ENCODE measurements around the gene COL9A2. TPM values are rescaled to one million over a fixed set of nuclear protein-coding genes. Genes with fewer than 3 reads are reported as not detected.
"Not testable (repeated sequence)": the region's sequence is repeated elsewhere in the genome, so short reads cannot be mapped to it uniquely, and the experiment has no call there.

Gene COL9A2
- total RNA-seq, result 1 to 10 TPM in 1 of 2 donors, under 1 TPM in 1; 0.67 to 3.1 TPM
- long read RNA-seq, donor 1, partial matches to known transcripts, result 1 of 3 reads
- long read RNA-seq, donor 1, other reads (novel, unspliced or antisense), result 2 of 3 reads
- long read RNA-seq, donor 2, partial matches to known transcripts, result 0 of 1 reads
- long read RNA-seq, donor 2, other reads (novel, unspliced or antisense), result 1 of 1 reads

DNA sequence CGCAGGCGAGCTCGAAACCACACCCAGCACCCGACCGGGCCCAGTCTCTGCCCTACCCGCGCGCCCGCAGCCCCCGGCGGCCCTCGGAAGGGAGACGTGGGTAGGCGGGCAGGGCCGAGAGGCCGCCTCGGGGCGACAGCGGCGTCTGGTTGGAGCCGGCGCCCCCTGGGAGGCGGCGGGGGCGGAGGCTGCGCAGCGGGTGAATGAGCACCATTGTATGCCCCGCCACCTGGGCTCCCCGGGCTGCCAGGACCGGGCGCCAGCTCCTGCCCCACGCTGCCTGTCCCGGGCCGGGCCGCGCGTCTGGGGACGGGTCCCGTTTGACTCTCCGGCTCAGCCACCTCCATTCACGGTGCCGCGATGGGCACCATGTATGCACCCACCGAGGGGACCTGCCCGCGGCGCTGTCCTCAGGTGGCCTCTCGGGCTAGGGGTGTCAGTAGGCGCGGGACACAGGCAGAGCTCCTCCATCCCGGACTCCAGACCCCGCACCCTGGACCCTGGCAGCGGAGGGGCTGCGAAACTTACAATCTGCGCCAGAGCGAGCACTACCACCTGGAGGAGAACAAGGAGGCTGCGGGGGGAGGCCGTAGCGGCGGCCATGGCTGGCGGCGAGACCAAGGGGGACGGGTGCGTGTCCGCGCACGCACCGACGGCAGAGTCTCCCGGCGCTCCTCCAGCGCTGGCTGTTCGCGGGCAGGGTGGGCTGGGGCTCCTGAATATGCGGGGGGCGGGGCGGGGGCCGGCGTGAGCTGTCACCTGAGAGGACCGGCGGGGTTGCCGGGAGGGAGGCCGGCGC, at the start of gene COL9A2:
TSS of gene COL9A2 (minus strand) at position 692 of the 799 bp plus-strand sequence. CDS start at position 603, 89 bp downstream.
- intact Hi-C loops (cut with DNase I), result loop anchor here in 1 of 2 donors (5.0 kb wide), 1 partner anchor 154 kb away; the partner anchor contains the start of gene RLF
- DNase-seq (ENCODE audit: low spot score), result no peak

DNA sequence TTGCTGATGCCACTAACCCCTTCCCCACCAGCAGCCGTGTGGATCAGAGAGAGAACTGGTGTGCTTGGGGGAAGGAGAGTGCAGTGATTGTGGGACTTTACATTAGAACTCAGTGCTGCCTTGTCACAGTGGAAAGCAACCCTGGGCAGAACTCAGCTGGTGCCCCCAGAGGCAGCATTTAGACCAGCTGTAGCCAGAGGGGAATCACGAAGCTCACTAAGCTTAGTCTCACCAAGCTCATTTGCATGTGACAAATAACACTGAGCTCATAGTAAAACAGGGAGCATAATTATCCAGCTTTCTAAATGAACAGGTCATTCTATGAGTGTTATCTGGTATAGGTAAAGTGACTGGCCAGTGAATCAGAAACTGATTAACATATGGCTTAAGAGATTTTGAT, 46.6 kb upstream of the COL9A2 start:
- no peak for DNase-seq (ENCODE audit: low spot score)
- intact Hi-C loops (cut with DNase I), result no loop called here

DNA sequence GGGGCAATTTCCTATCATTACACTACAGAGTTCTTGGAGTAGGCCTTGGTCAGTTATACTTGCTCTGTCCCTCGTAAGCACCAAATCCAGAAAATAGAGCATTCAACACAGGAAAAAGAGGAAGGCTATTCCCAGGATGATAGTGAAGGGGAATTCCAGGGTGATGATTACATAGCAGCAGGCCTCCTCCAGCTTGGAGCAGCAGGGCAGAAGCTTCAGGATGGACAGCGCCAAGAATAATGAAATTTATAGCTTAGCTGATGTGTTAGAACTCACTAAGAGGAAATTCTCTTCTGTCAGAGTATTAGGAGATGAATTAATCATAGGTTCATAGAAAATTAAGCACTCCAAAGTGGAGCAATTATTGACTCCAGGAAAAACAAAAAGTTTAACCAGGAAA, 45.6 kb upstream of the COL9A2 start:
- intact Hi-C loops (cut with DNase I), result no loop called here
- no peak for DNase-seq (ENCODE audit: low spot score)

DNA sequence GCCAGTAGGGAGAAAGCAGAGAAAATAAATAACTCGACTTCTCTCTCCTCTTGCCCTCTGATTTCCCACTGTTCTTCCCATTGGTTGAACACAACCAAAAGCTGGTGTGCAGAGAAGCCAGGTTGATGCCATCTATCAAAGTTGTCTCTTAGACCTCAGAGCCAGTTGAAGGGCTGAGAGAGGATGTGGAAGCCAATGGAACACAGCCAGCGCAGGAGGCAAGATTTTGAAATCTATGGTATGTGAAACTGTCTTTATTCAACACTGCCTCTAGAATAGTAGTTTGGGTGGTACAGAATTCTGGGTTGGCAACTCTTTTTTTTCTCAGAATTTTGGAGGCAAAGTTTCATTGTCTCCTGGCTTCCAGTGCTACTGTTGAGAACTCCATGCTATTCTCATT, 45.1 kb upstream of the COL9A2 start:
- intact Hi-C loops (cut with DNase I), result no loop called here
- DNase-seq (ENCODE audit: low spot score), result no peak

DNA sequence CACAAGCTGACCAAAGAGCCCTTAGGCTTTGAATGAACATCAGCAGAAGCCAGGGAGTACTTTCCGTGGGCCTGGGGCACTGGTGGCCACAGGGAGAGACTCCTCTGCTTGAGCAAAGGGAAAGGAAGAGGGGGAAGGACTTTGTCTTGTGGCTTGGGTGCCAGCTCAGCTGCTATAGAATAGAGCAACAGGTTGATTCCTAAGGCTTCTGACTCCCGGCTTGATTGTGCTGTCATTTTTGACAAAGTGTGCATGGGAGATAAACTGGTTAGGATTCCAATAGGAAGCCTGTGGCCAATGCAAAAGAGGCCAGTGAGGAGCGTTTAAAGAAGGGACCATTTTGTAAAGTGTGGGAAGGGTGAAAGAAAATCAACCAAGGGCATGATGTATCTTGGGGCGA, 44.6 kb upstream of the COL9A2 start:
- intact Hi-C loops (cut with DNase I), result no loop called here
- DNase-seq (ENCODE audit: low spot score), result no peak

DNA sequence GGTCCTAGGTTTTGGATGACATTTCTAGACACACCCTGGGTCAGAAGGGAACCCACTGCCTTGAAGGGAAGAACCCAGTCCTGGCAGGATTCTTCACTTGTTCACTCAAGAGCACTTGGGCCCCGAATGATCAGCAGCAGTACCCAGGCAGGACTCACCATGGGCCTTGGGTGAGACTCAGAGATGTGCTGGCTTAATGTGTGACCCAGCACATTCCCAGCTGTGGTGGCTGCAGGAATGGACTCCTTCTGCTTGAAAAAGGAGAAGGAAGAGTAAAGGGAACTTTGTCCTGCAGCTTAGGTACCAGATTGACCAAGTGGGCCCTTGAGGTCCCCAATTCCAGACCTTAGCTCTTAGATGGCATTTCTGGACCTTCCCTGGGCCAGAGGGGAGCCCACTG, 44.1 kb upstream of the COL9A2 start:
- intact Hi-C loops (cut with DNase I), result no loop called here

DNA sequence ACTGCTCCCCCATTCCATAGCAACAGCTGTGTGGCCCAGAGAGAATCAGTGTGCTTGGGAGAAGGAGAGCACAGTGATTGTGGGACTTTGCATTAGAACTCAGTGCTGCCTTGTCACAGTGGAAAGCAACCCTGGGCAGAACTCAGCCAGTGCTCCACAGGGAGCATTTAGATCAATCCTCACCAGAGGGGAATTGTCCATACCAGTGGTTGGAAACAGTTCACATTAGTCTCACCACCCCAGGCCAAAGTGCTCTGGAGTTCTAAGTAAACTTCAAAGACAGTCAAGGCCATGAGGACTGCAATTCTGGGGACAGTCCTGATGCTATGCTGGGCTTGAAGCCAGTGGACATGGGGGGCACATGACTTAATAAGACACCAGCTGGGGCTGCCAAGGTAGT, 43.5 kb upstream of the COL9A2 start:
- intact Hi-C loops (cut with DNase I), result no loop called here

More for the DNA sequence above, 44.1 kb upstream of the COL9A2 start:
- no peak for DNase-seq (ENCODE audit: low spot score)

DNA sequence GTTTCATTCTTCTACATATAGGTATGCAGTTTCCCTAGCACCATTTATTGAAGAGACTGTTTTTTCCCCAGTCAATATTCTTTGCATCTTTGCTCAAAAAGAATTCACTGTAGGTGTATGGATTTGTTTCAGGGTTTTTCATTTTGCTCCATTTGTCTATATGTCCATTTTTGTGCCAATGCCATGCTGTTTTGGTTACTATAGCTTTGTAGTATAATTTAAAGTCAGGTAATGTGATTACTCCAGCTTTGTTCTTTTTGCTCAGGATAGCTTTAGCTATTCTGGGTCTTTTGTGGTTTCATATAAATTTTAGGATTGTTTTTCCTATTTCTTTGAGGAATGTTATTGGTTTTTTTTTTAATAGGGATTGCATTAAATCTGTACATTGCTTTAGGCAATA, 40.5 kb upstream of the COL9A2 start:
- intact Hi-C loops (cut with DNase I), result no loop called here

More for the DNA sequence above, 43.5 kb upstream of the COL9A2 start:
- DNase-seq (ENCODE audit: low spot score), result no peak

DNA sequence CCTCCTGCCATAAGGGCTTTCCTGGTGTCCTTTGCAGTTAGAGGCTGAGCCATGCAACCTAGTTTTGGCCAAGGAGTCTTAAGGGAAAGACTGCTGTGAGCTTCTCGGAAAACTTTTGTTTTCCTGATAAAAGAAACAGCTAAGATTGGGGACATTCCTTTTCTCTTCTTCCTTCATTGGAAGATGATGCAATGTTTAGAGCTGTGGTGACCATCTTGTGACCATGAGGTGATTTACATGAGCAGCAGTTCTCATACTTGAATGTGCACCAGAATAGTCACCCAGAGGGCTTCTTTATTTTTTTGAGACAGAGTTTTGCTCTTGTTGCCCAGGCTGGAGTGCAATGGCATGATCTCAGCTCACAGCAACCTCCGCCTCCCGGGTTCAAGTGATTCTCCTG, 36.0 kb upstream of the COL9A2 start:
- intact Hi-C loops (cut with DNase I), result no loop called here
- no peak for DNase-seq (ENCODE audit: low spot score)

More for the DNA sequence above, 40.5 kb upstream of the COL9A2 start:
- no peak for DNase-seq (ENCODE audit: low spot score)

DNA sequence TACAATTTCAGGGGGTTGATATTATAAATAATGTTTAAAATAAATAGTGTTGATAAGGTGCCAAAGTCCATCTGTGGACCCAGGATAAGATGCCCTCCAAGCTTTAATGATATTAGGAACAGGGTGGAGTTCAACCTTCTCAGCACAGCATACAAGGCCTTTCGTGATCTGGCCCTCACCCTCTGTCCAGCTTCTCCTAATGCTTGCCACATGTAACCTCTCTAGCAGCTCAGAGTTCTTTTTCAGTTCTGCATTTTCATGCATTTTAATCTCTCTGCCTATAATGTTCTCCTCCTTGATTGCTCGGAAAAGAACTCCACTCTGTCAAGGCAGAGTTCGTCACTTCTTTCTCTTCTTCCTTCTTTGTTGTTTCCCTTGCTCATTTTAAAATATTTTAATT, 35.0 kb upstream of the COL9A2 start:
- intact Hi-C loops (cut with DNase I), result no loop called here

DNA sequence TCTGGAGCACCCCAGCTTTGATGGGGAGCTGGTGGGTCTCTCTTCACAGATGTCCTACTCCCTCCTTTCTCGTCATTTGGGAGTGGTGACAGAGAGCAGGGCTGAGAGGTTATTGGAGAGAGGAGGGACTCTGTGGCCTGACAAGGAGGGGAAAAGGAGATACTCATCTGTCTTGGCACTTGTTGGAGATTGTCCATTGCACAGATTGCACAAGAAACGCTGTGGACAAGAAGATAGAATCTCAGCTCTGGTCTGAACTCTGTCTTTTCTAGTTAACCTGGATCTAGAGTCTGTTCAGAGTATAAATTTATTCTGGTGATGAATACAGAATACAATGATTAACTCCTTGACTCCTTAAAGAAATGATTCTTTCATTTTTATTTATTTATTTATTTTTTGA, 34.0 kb upstream of the COL9A2 start:
- intact Hi-C loops (cut with DNase I), result no loop called here
- no peak for DNase-seq (ENCODE audit: low spot score)

More for the DNA sequence above, 35.0 kb upstream of the COL9A2 start:
- no peak for DNase-seq (ENCODE audit: low spot score)

DNA sequence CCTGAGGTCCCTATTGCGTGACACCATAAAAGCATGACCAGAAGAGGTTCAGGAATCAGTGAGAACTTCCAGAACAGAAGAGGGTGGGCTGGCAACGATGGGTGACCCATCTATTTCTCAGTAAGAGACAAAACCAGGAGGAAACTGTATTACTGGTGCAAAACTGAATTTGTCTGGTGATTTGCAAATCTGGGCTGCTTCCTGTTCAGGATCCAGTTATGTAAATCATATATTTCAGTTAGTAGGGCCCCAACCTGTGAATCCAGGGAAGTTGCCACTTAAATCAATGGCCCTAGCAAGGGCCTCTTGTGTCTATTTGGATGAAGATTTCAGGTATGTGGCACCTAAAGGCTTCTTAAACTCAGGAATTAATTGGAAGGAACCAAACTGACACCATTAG, 33.3 kb upstream of the COL9A2 start:
- intact Hi-C loops (cut with DNase I), result no loop called here
- DNase-seq (ENCODE audit: low spot score), result no peak

DNA sequence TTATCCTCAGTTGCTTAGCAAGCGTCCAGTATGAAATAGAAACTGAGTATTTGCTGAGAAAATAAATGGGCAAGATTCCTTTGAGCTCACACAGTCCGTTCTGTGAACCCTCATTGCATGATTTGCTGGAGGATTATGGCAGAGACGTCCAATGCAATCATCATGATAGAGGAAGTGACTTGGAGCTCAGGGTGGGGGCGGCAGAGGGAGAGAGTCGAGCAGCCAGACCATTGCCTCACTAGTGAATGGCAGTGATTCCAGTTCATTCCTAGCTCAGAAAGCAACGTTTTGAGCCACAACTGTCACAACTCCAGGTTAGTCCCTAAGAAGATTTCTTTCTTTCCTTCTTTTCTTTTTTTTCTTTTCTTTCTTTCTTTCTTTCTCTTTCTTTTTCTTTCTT, 27.5 kb upstream of the COL9A2 start:
- intact Hi-C loops (cut with DNase I), result loop anchor here in 1 of 2 donors (10.0 kb wide), 1 partner anchor 60 kb away; no protein-coding TSS in a partner anchor
- peak; percentile 86 for DNase-seq (ENCODE audit: low spot score)

DNA sequence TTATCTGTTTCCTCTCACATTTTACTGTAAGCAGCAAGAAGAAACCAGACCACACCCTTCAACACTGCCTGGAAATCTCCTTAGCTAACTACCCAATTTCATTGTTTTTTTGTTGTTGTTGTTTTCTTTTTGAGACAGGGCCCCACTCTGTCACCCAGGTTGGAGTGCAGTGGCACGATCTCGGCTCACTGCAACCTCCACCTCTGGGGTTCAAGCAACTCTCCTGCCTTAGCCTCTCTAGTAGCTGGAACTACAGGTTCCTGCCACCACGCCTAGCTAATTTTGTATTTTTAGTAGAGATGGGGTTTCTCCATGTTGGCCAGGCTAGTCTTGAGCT, 25.3 kb upstream of the COL9A2 start:
- intact Hi-C loops (cut with DNase I), result loop anchor here in 1 of 2 donors (10.0 kb wide), 1 partner anchor 62 kb away; no protein-coding TSS in a partner anchor
- not testable (repeated sequence) for DNase-seq (ENCODE audit: low spot score)

DNA sequence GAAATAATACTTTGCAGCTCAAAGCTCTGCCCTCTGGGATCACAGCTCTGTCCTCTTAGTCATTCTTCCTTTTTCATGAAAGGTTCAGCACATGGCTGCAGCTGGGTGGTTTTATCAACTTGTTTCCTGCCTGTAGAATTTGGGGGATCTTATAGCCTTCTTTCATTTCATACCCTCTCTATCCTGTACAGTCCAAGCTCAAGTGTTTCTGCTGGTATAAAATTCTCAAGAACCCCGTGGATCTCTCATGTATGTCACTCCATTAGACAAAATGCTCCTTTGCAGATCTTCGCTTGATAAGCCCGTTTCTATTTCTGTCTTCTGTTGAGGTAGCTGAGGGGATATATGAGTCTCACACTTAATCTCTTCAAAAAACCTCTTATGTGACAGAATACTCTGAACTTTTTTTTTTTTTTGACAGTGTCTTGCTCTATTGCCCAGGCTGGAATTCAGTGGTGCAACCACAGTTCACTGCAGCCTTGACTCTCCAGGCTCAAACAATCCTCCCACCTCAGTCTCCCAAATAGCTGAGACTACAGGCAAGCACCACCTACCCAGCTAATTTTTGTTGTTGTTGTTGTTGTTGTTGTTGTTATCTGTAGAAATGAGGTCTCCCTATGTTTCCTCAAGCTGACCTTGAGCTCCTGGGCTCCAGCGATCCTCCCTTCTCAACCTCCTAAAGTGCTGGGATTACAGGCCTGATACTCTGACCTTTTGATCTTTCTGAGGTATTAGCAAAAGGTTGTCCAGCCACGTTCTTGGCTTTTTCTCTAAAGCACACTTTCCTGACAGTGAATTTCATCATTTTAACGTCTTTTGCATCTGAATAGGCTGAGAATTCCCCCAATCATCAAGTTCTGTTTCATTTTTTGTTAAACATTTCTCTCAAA, 24.6 kb upstream of the COL9A2 start:
- DNase-seq (ENCODE audit: low spot score), result no peak
- intact Hi-C loops (cut with DNase I), result loop anchor here in 1 of 2 donors (10.0 kb wide), 1 partner anchor 63 kb away; no protein-coding TSS in a partner anchor

DNA sequence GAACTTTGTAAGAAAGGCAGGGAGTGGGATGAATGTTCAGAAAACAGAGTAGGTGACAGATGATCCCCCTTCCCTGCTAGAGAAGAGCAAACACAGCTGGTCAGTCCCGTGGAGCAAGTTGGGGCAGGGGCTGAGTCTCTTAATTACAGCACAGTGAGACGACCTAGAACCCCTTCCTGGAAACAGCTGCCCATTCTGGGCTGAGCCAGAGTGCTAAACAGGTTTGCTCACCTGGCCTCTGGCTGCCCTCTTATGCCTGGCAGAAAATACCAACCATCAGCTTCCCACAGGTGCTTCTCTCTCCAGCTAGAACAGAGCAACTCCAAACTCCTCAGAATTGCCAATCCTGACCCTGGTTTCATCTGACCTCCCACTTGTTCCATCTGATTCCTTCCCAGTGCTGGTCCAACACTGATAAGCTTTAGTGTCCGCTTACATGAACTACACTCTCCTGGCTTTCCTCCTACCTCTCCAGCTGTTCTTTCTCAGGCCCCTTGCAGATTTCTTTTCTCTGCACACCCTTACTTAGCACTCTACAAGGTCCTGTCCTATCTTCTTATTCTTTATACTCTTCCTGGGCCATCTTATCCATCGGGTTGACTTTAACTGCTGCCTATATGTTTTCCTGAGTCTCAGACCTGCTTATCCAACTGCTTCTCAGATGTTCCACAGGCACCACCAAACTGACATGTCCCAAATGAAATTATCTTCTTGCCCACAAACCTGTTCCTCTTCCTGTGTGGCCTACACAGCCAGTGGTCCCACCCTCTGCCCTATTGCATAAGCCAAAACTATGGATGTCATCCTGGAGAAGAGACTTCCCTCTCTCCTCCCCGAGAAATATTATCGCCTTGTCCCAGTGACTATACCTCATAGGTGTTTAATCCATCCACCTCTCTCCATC, 22.6 kb upstream of the COL9A2 start:
- intact Hi-C loops (cut with DNase I), result loop anchor here (2.0 to 10.0 kb wide), 3 partner anchors 65 to 195 kb away; no protein-coding TSS in a partner anchor
- no peak for DNase-seq (ENCODE audit: low spot score)

DNA sequence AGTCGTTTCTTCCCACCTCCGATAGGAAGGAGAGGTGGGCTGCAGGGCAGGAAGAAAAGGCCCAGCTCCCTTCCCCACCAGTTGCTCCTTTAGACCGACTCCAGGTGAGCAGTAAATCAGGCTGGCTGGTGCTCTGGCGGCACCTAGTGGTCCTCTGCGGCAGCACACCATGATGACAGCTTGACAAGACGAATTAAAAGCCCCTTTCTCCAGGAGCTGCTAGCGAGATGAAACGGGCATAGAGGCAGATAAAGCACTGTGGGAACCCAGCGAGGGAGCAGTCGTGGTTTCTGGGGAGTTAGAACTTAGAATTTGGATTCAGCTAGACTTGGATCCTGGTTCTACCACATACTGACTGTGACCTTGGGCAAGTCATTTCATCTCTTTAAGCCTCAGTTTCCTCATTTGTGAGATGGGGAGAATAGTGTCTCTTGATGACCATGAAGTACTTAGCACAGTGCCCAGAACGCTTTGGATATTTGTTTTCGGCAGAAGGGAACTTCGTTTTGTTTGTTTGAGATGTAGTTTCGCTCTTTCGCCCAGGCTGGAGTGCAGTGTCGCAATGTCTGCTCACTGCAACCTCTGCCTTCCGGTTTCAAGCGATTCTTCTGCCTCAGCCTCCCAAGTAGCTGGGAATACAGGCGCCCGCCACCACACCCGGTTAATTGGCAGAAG, 21.8 kb upstream of the COL9A2 start:
- intact Hi-C loops (cut with DNase I), result loop anchor here (2.0 to 10.0 kb wide), 2 partner anchors 186 to 194 kb away; no protein-coding TSS in a partner anchor
- peak; percentile 92 for DNase-seq (ENCODE audit: low spot score)

DNA sequence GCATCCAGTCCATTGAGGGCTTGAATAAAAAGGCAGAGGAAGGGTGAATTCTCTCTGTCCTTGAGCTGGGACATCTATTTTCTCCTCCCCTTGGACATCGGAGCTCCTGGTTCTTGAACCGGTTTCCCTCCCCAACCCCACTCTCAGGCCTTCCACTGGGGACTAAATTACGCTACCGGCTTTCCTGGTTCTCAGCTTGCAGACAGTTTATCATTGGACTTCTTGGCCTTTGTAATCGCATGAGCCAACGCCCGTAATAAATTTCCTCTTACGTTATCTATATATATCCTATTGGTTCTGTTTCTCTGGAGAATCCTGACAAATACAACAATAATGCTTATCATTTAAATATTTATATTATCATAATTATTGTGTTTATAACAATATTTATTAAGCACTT, 20.4 kb upstream of the COL9A2 start:
- no peak for DNase-seq (ENCODE audit: low spot score)
- intact Hi-C loops (cut with DNase I), result loop anchor here in 1 of 2 donors (10.0 kb wide), 1 partner anchor 193 kb away; no protein-coding TSS in a partner anchor
